Mesendoderm (in vitro differentiated cells): ENCODE results near the gene ZNF665.
"Not testable (repeated sequence)": the region's sequence is repeated elsewhere in the genome, so short reads cannot be mapped to it uniquely, and the experiment has no call there.

ENCODE experiments used
- DNase-seq: peaks from one replicate; pipeline ENCODE4 v3.0.0; 2013
- H2AK5ac ChIP-seq: 2 replicates; pipeline ENCODE4 v1.6.1; 2013; ENCODE audit warnings: low read length, inconsistent platforms
- H2BK120ac ChIP-seq: 2 replicates; pipeline ENCODE4 v1.6.1; 2013; ENCODE audit warnings: low read depth, mild to moderate bottlenecking, low read length, moderate library complexity, mixed read lengths
- H2BK15ac ChIP-seq: replicated peaks from 2 replicates; pipeline ENCODE4 v1.6.1; 2013; ENCODE audit warnings: low read depth, mild to moderate bottlenecking, moderate library complexity
- H2BK5ac ChIP-seq: 2 replicates; pipeline ENCODE4 v1.6.1; 2013; ENCODE audit warnings: low read length, inconsistent platforms
- H3K18ac ChIP-seq: 2 replicates; pipeline ENCODE4 v1.6.1; 2013; ENCODE audit warnings: mild to moderate bottlenecking, low read length, mixed read lengths
- H3K23ac ChIP-seq: one replicate; pipeline ENCODE4 v1.6.1; 2013; ENCODE audit warnings: low read length
- H3K27ac ChIP-seq: 2 replicates; pipeline ENCODE4 v1.5.1; 2013; ENCODE audit warnings: low read depth, mild to moderate bottlenecking, inconsistent platforms, low read length, moderate library complexity
- H3K27me3 ChIP-seq: 2 replicates; pipeline ENCODE4 v1.6.1; 2013; ENCODE audit warnings: low read length, control low read depth, mild to moderate bottlenecking, inconsistent platforms; ENCODE audit not compliant: insufficient read depth, poor library complexity
- H3K36me3 ChIP-seq: 2 replicates; pipeline ENCODE4 v1.6.1; 2013; ENCODE audit warnings: low read length, inconsistent platforms; ENCODE audit not compliant: control insufficient read depth, insufficient read depth
- H3K4ac ChIP-seq: one replicate; pipeline ENCODE4 v1.6.1; 2013; ENCODE audit warnings: low read depth, mild to moderate bottlenecking, low read length, moderate library complexity
- H3K4me1 ChIP-seq: 2 replicates; pipeline ENCODE4 v1.6.1; 2013; ENCODE audit warnings: low read depth, low read length, inconsistent platforms; ENCODE audit not compliant: control insufficient read depth
- H3K4me2 ChIP-seq: 2 replicates; pipeline ENCODE4 v1.6.1; 2013; ENCODE audit warnings: low read length
- H3K4me3 ChIP-seq: 2 replicates; pipeline ENCODE4 v1.5.1; 2013; ENCODE audit warnings: mild to moderate bottlenecking, low read length
- H3K56ac ChIP-seq: one replicate; pipeline ENCODE4 v1.6.1; 2013; ENCODE audit warnings: low read length
- H3K79me1 ChIP-seq: 2 replicates; pipeline ENCODE4 v1.6.1; 2013; ENCODE audit warnings: low read length, inconsistent platforms
- H3K79me2 ChIP-seq: 2 replicates; pipeline ENCODE4 v1.6.1; 2013; ENCODE audit warnings: mild to moderate bottlenecking, low read length; ENCODE audit not compliant: control insufficient read depth, insufficient read depth
- H3K9ac ChIP-seq: 2 replicates; pipeline ENCODE4 v1.6.1; 2013; ENCODE audit warnings: low read length, inconsistent platforms
- H4K5ac ChIP-seq: one replicate; pipeline ENCODE4 v1.6.1; 2013; ENCODE audit warnings: low read length
- H4K8ac ChIP-seq: one replicate; pipeline ENCODE4 v1.6.1; 2013; ENCODE audit warnings: low read depth, mild to moderate bottlenecking, control low read depth, low read length, moderate library complexity
- WGBS: extraction: QIAGEN DNeasy Blood & Tissue Kit; methylation state at CpG from one replicate; pipeline ENCODE4 v1.1.7; 2013; ENCODE audit warnings: low lambda C conversion rate, missing lambda C conversion rate; ENCODE audit not compliant: insufficient coverage; ENCODE audit errors: extremely low coverage; 5-methylcytosine and 5-hydroxymethylcytosine counted together

The ZNF665 gene

DNA sequence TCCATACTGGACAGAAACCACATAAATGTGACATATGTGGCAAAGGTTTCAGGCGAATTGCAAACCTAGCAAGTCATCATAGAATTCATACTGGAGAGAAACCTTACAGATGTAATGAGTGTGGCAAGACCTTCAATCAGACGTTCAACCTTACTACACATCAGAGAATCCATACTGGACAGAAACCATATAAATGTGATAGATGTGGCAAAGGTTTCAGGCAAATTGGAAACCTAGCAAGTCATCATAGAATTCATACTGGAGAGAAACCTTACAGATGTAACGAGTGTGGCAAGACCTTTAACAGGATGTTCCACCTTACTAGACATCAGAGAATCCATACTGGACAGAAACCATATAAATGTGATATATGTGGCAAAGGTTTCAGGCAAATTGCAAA lies 18.4 kb upstream of the ZNF665 start:
- not testable (repeated sequence) for H3K4me3 ChIP-seq, H3K18ac ChIP-seq, H2BK5ac ChIP-seq, H2AK5ac ChIP-seq, H3K23ac ChIP-seq, H3K79me1 ChIP-seq, H3K4me2 ChIP-seq, H3K4me1 ChIP-seq, H3K56ac ChIP-seq, H2BK15ac ChIP-seq, H4K5ac ChIP-seq, H3K4ac ChIP-seq, H2BK120ac ChIP-seq, H3K9ac ChIP-seq, H4K8ac ChIP-seq, H3K27me3 ChIP-seq, H3K79me2 ChIP-seq, H3K27ac ChIP-seq, DNase-seq, H3K36me3 ChIP-seq
- WGBS = no CpG with 5 or more reads among the region's 3 CpGs

DNA sequence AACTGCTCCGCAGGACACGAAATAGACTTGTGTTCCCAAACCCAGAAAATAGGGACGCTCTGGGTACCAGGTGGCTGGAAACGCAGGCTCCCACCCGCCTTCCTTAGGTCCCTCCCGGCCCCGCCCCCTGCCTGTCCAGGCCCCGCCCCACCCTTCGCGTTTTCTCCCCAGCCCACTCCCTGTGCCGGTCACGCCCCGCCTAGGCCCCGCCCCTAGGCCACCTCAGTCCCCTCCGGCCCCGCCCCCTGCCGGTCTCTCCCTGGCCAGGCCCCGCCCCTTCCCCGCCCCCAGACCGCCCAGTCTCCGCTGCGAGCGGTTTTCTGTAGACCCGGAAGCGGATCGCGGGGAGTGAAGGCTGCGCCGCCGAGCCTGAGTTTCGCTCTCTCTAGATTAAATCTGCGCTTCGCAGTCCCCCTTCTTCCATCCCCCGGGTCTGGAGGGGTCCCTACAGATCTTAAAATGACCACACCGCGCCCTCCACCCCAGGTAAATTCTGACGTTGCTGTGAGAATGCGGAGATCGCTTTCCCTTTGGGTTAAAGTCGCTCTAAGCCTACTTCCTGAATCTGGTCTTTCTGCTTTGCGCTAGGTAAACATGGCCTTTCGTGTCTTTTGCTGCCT lies 3.7 kb upstream of the ZNF665 start:
- peak overlapping the region; percentile 71 for H4K5ac ChIP-seq
- peak overlapping the region; percentile 93 for H3K9ac ChIP-seq
- peak overlapping the region; percentile 89 for H3K56ac ChIP-seq
- H3K4ac ChIP-seq = peak overlapping the region; percentile 78
- no peak overlapping the region for H3K23ac ChIP-seq
- no peaks in the 10 kb centered on the region for H3K79me1 ChIP-seq
- H2BK15ac ChIP-seq = no peak overlapping the region
- H3K4me3 ChIP-seq = peak overlapping the region; percentile 94
- DNase-seq = peak; percentile 94
- no peaks in the 10 kb centered on the region for H3K79me2 ChIP-seq
- peak overlapping the region; percentile 75 for H3K4me2 ChIP-seq
- H3K18ac ChIP-seq = peak overlapping the region; percentile 61
- H3K27ac ChIP-seq = no peak overlapping the region
- WGBS = no CpG with 5 or more reads among the region's 42 CpGs
- H2AK5ac ChIP-seq = no peak overlapping the region
- H3K27me3 ChIP-seq = no peaks in the 10 kb centered on the region
- no peaks in the 10 kb centered on the region for H3K4me1 ChIP-seq
- no peak overlapping the region for H4K8ac ChIP-seq
- H3K36me3 ChIP-seq = no peaks in the 10 kb centered on the region
- no peak overlapping the region for H2BK120ac ChIP-seq
- no peak overlapping the region for H2BK5ac ChIP-seq

GRCh38 chr19:53195265-53195903 lies 2.2 kb upstream of the ZNF665 start:
- no peak overlapping the region for H3K4me3 ChIP-seq
- WGBS = no CpG with 5 or more reads among the region's 3 CpGs

GRCh38 chr19:53193535-53194222 lies 521 bp upstream of the ZNF665 start:
- H3K9ac ChIP-seq = peak overlapping the region; percentile 31
- H3K56ac ChIP-seq = peak overlapping the region; percentile 65
- WGBS = no CpG with 5 or more reads among the region's 12 CpGs
- no peaks in the 10 kb centered on the region for H3K79me2 ChIP-seq
- no peak overlapping the region for H3K4ac ChIP-seq
- no peak overlapping the region for H2BK5ac ChIP-seq
- H4K5ac ChIP-seq = no peak overlapping the region
- no peak for DNase-seq
- H3K27ac ChIP-seq = no peak overlapping the region
- H3K18ac ChIP-seq = no peak overlapping the region
- H4K8ac ChIP-seq = no peak overlapping the region
- no peak overlapping the region for H3K23ac ChIP-seq
- no peak overlapping the region for H2BK120ac ChIP-seq
- H3K36me3 ChIP-seq = no peaks in the 10 kb centered on the region
- no peaks in the 10 kb centered on the region for H3K4me1 ChIP-seq
- no peaks in the 10 kb centered on the region for H3K27me3 ChIP-seq
- H3K4me3 ChIP-seq = no peak overlapping the region
- H2BK15ac ChIP-seq = no peak overlapping the region
- peak overlapping the region; percentile 31 for H3K4me2 ChIP-seq
- H3K79me1 ChIP-seq = no peaks in the 10 kb centered on the region
- H2AK5ac ChIP-seq = no peak overlapping the region

More at GRCh38 chr19:53195265-53195903, 2.2 kb upstream of the ZNF665 start:
- Histone ChIP-seq H3K27me3 (no peaks in the 10 kb centered on the region), H2AK5ac (no peak overlapping the region), H3K56ac (no peak overlapping the region), H3K79me2 (no peaks in the 10 kb centered on the region), H3K4ac (no peak overlapping the region), H3K23ac (no peak overlapping the region), H2BK15ac (no peak overlapping the region), H3K27ac (no peak overlapping the region), H2BK120ac (no peak overlapping the region), H4K8ac (no peak overlapping the region), H3K4me1 (no peaks in the 10 kb centered on the region), H3K4me2 (no peak overlapping the region), H3K36me3 (no peaks in the 10 kb centered on the region), H3K9ac (no peak overlapping the region), H2BK5ac (no peak overlapping the region), H4K5ac (no peak overlapping the region), H3K18ac (no peak overlapping the region), H3K79me1 (no peaks in the 10 kb centered on the region)
- DNase-seq = peak; percentile 92

- Histone ChIP-seq H2AK5ac (no peak overlapping the region), H3K4me3 (no peak overlapping the region), H3K23ac (no peak overlapping the region), H4K5ac (no peak overlapping the region), H3K9ac (no peak overlapping the region), H2BK120ac (no peak overlapping the region), H3K56ac (no peak overlapping the region), H3K4ac (no peak overlapping the region), H3K27ac (no peak overlapping the region), H2BK5ac (no peak overlapping the region), H3K4me2 (no peak overlapping the region), H3K79me2 (no peaks in the 10 kb centered on the region), H3K79me1 (no peaks in the 10 kb centered on the region), H3K36me3 (no peaks in the 10 kb centered on the region), H2BK15ac (no peak overlapping the region), H4K8ac (no peak overlapping the region), H3K27me3 (no peaks in the 10 kb centered on the region), H3K18ac (no peak overlapping the region), H3K4me1 (no peaks in the 10 kb centered on the region)
- DNase-seq = no peak
- WGBS = no CpG with 5 or more reads among the region's 3 CpGs
Measured at GRCh38 chr19:53190253-53190652, 2.9 kb downstream of the ZNF665 start.
